ENCODE measurements around the gene GAP43. TPM values are rescaled to one million over a fixed set of nuclear protein-coding genes. Genes with fewer than 3 reads are reported as not detected.

Gene GAP43
- total RNA-seq, 1 donor from 2014 or later: not detected

- H3K4me3 ChIP-seq: no peak overlapping the region
- no peaks in the 10 kb centered on the region for H3K27me3 ChIP-seq
- H3K27ac ChIP-seq: no peak overlapping the region
- no peaks in the 10 kb centered on the region for H3K9me3 ChIP-seq
- H3K36me3 ChIP-seq: no peaks in the 10 kb centered on the region
- DNase-seq (no peak), ATAC-seq (no peak)
- TF ChIP-seq CTCF (IDR thresholded peaks at IDR 0.05): no peak
- intact Hi-C loops (cut with DNase I): no loop called here
- H3K4me1 ChIP-seq: no peaks in the 10 kb centered on the region
These were observed 85.8 kb downstream of the GAP43 start for GRCh38 chr3:115709093-115709492.

- no peak overlapping the region for H3K27ac ChIP-seq
- intact Hi-C loops (cut with DNase I): no loop called here
- no peaks in the 10 kb centered on the region for H3K36me3 ChIP-seq
- no peak overlapping the region for H3K4me3 ChIP-seq
- DNase-seq (no peak), ATAC-seq (no peak)
- no peaks in the 10 kb centered on the region for H3K27me3 ChIP-seq
- no peaks in the 10 kb centered on the region for H3K9me3 ChIP-seq
- H3K4me1 ChIP-seq: no peaks in the 10 kb centered on the region
- TF ChIP-seq CTCF (IDR thresholded peaks at IDR 0.05): no peak
These were observed 86.6 kb downstream of the GAP43 start for GRCh38 chr3:115709931-115710330.

- no peak for TF ChIP-seq CTCF (IDR thresholded peaks at IDR 0.05)
- Histone ChIP-seq H3K36me3 (no peaks in the 10 kb centered on the region), H3K27ac (no peak overlapping the region), H3K9me3 (no peaks in the 10 kb centered on the region), H3K4me3 (no peak overlapping the region), H3K27me3 (no peaks in the 10 kb centered on the region), H3K4me1 (no peaks in the 10 kb centered on the region)
- DNase-seq: no peak
- no peak for ATAC-seq
- intact Hi-C loops (cut with DNase I): no loop called here
These were observed 87.5 kb downstream of the GAP43 start for GRCh38 chr3:115710799-115711198.

- Histone ChIP-seq H3K27ac (no peak overlapping the region), H3K4me1 (no peaks in the 10 kb centered on the region), H3K4me3 (no peak overlapping the region), H3K9me3 (no peaks in the 10 kb centered on the region), H3K27me3 (no peaks in the 10 kb centered on the region), H3K36me3 (no peaks in the 10 kb centered on the region)
- TF ChIP-seq CTCF (IDR thresholded peaks at IDR 0.05): no peak
- DNase-seq (no peak), ATAC-seq (no peak)
- intact Hi-C loops (cut with DNase I): no loop called here
These were observed 89.6 kb downstream of the GAP43 start for GRCh38 chr3:115712871-115713270.

GRCh38 chr3:115713284-115713683 lies 90.0 kb downstream of the GAP43 start:
- no peak for TF ChIP-seq CTCF (IDR thresholded peaks at IDR 0.05)
- ATAC-seq (peak; percentile 84), DNase-seq (peak; percentile 70)
- Histone ChIP-seq H3K9me3 (no peaks in the 10 kb centered on the region), H3K27ac (no peak overlapping the region), H3K27me3 (no peaks in the 10 kb centered on the region), H3K4me1 (no peaks in the 10 kb centered on the region), H3K36me3 (no peaks in the 10 kb centered on the region), H3K4me3 (no peak overlapping the region)
- intact Hi-C loops (cut with DNase I): no loop called here

- Histone ChIP-seq H3K36me3 (no peaks in the 10 kb centered on the region), H3K4me3 (no peak overlapping the region), H3K27ac (no peak overlapping the region), H3K9me3 (no peaks in the 10 kb centered on the region), H3K27me3 (no peaks in the 10 kb centered on the region), H3K4me1 (no peaks in the 10 kb centered on the region)
- DNase-seq: no peak
- no peak for ATAC-seq
- intact Hi-C loops (cut with DNase I): no loop called here
- TF ChIP-seq CTCF (IDR thresholded peaks at IDR 0.05): no peak
These were observed 92.0 kb downstream of the GAP43 start for GRCh38 chr3:115715241-115715745.
